Stomach smooth muscle (tissue), 2 donors: Measurements from ENCODE around the gene SPTBN1.

Source experiments
- H3K27ac ChIP-seq: one replicate; pipeline ENCODE4 v1.7.0; 2013; ENCODE audit warnings: mild to moderate bottlenecking, low read length, inconsistent platforms
- H3K27me3 ChIP-seq, 2 donors: one replicate each; pipeline ENCODE4 v1.7.0; 2013; ENCODE audit warnings: low read length in 2 of 2; ENCODE audit not compliant: insufficient read depth in 2 of 2, control insufficient read depth in 1 of 2
- H3K36me3 ChIP-seq, 2 donors: one replicate each; pipeline ENCODE4 v1.7.0; 2013; ENCODE audit warnings: low read length in 2 of 2; ENCODE audit not compliant: control insufficient read depth in 2 of 2, insufficient read depth in 2 of 2
- H3K4me1 ChIP-seq: one replicate; pipeline ENCODE4 v1.7.0; 2013; ENCODE audit warnings: low read length; ENCODE audit not compliant: control insufficient read depth, insufficient read depth
- H3K4me3 ChIP-seq, 2 donors: one replicate each; pipeline ENCODE4 v1.7.0; 2013; ENCODE audit warnings: low read length in 2 of 2
- H3K9ac ChIP-seq, 2 donors: one replicate each; pipeline ENCODE4 v1.7.0; 2013; ENCODE audit warnings: low read length in 2 of 2, mild to moderate bottlenecking in 1 of 2
- H3K9me3 ChIP-seq, 2 donors: one replicate each; pipeline ENCODE4 v1.7.0; 2013; ENCODE audit warnings: low read length in 2 of 2; ENCODE audit not compliant: control insufficient read depth in 2 of 2
- donor health status: healthy.
- donor health status: Pancreatic carcinoma.

The SPTBN1 gene

GRCh38 chr2:54420524-54421172, 35.5 kb upstream of the SPTBN1 start:
- Histone ChIP-seq H3K27me3 (no peaks in the 10 kb centered on the region), H3K4me1 (peaks cover 4% of the 10 kb centered on the region), H3K9me3 (no peaks in the 10 kb centered on the region), H3K36me3 (no peaks in the 10 kb centered on the region), H3K9ac (no peak overlapping the region), H3K27ac (no peak overlapping the region), H3K4me3 (no peak overlapping the region)

- no peaks in the 10 kb centered on the region for H3K27me3 ChIP-seq
- H3K4me3 ChIP-seq = no peak overlapping the region
- H3K36me3 ChIP-seq = no peaks in the 10 kb centered on the region
- H3K9ac ChIP-seq = no peak overlapping the region
- no peaks in the 10 kb centered on the region for H3K9me3 ChIP-seq
- no peak overlapping the region for H3K27ac ChIP-seq
- peaks cover 4% of the 10 kb centered on the region for H3K4me1 ChIP-seq
Observed at GRCh38 chr2:54422072-54422581, 34.0 kb upstream of the SPTBN1 start.

GRCh38 chr2:54423213-54423612, 32.9 kb upstream of the SPTBN1 start:
- H3K4me1 ChIP-seq = peaks cover 4% of the 10 kb centered on the region
- H3K27ac ChIP-seq = no peak overlapping the region
- no peaks in the 10 kb centered on the region for H3K9me3 ChIP-seq
- no peaks in the 10 kb centered on the region for H3K36me3 ChIP-seq
- H3K27me3 ChIP-seq = no peaks in the 10 kb centered on the region
- no peak overlapping the region for H3K9ac ChIP-seq
- no peak overlapping the region for H3K4me3 ChIP-seq

- Histone ChIP-seq H3K27me3 (no peaks in the 10 kb centered on the region), H3K9me3 (no peaks in the 10 kb centered on the region), H3K4me3 (no peak overlapping the region), H3K9ac (no peak overlapping the region), H3K27ac (no peak overlapping the region), H3K36me3 (no peaks in the 10 kb centered on the region), H3K4me1 (peaks cover 5% of the 10 kb centered on the region)
Observed at GRCh38 chr2:54424555-54425163, 31.5 kb upstream of the SPTBN1 start.

- Histone ChIP-seq H3K27ac (peak overlapping the region; percentile 64), H3K9ac (no peak overlapping the region), H3K9me3 (no peaks in the 10 kb centered on the region), H3K4me1 (peaks cover 22% of the 10 kb centered on the region), H3K4me3 (no peak overlapping the region), H3K36me3 (no peaks in the 10 kb centered on the region), H3K27me3 (no peaks in the 10 kb centered on the region)
Observed at GRCh38 chr2:54428108-54428831, 27.9 kb upstream of the SPTBN1 start.

- Histone ChIP-seq H3K27me3 (no peaks in the 10 kb centered on the region), H3K9ac (no peak overlapping the region), H3K36me3 (no peaks in the 10 kb centered on the region), H3K9me3 (no peaks in the 10 kb centered on the region), H3K27ac (peak overlapping the region; percentile 64), H3K4me1 (peaks cover 22% of the 10 kb centered on the region), H3K4me3 (no peak overlapping the region)
Observed at GRCh38 chr2:54429054-54429453, 27.1 kb upstream of the SPTBN1 start.

- Histone ChIP-seq H3K27ac (peak overlapping the region; percentile 64), H3K9me3 (no peaks in the 10 kb centered on the region), H3K9ac (peak overlapping the region in 1 of 2 donors; percentile 5), H3K4me3 (no peak overlapping the region), H3K27me3 (no peaks in the 10 kb centered on the region), H3K36me3 (no peaks in the 10 kb centered on the region), H3K4me1 (peaks cover 22% of the 10 kb centered on the region)
Observed at GRCh38 chr2:54429811-54430551, 26.1 kb upstream of the SPTBN1 start.

GRCh38 chr2:54430649-54431048, 25.5 kb upstream of the SPTBN1 start:
- Histone ChIP-seq H3K27ac (peak overlapping the region; percentile 64), H3K36me3 (no peaks in the 10 kb centered on the region)

GRCh38 chr2:54432251-54433015, 23.7 kb upstream of the SPTBN1 start:
- Histone ChIP-seq H3K36me3 (no peaks in the 10 kb centered on the region), H3K9me3 (no peaks in the 10 kb centered on the region), H3K27ac (peak overlapping the region; percentile 64), H3K27me3 (no peaks in the 10 kb centered on the region), H3K4me1 (peaks cover 22% of the 10 kb centered on the region), H3K9ac (no peak overlapping the region), H3K4me3 (peak overlapping the region in 1 of 2 donors; percentile 23)

More at GRCh38 chr2:54430649-54431048, 25.5 kb upstream of the SPTBN1 start:
- Histone ChIP-seq H3K4me3 (no peak overlapping the region), H3K27me3 (no peaks in the 10 kb centered on the region), H3K9me3 (no peaks in the 10 kb centered on the region), H3K4me1 (peaks cover 22% of the 10 kb centered on the region), H3K9ac (no peak overlapping the region)

- H3K4me3 ChIP-seq = no peak overlapping the region
- peaks cover 22% of the 10 kb centered on the region for H3K4me1 ChIP-seq
- H3K27me3 ChIP-seq = no peaks in the 10 kb centered on the region
- no peak overlapping the region for H3K27ac ChIP-seq
- no peak overlapping the region for H3K9ac ChIP-seq
- H3K9me3 ChIP-seq = no peaks in the 10 kb centered on the region
- no peaks in the 10 kb centered on the region for H3K36me3 ChIP-seq
Observed at GRCh38 chr2:54434229-54434628, 21.9 kb upstream of the SPTBN1 start.
